Keratinocyte (primary cell): ENCODE measurements around the gene PTPRR.
A peak's percentile ranks its signal among the peaks of the same experiment; 100 is the strongest.

Experiments
- CTCF ChIP-seq, 3 experiments: IDR thresholded peaks in 1 of 3; conservative IDR thresholded peaks in 1 of 3; optimal IDR thresholded peaks in 1 of 3; 2 replicates in 2 of 3; 3 replicates in 1 of 3; pipeline versions ENCODE3 to v1.5.1; 2011; ENCODE audit warnings: low read length in 3 of 3, mild to moderate bottlenecking in 3 of 3, moderate library complexity in 2 of 3, control low read depth in 1 of 3, inconsistent platforms in 1 of 3; ENCODE audit not compliant: insufficient read depth in 2 of 3; ENCODE audit errors: extremely low read depth in 1 of 3
- EZH2 ChIP-seq: IDR thresholded peaks from one replicate; pipeline ENCODE4 v1.6.1; 2012; ENCODE audit warnings: inconsistent platforms, mild to moderate bottlenecking, low read length, moderate library complexity

DNA sequence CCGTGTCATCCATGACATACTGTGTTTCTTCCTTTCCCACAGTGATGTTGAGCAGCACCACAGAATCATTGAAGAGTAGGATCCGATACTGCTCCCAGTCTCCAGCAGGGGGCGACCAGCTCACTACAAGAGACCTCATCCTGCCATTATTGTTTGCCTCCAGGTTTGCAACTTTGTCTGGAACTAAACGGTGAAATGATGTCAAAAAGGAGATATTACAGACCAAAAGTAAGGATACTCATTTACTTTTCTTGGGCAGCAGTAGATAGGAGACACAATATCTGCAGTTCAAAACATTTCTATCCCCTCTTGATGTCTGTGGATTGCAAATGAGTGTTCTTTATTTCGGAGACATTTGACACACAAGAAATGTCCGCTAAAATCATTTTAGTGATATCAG is 330.5 kb downstream of the PTPRR start:
- TF ChIP-seq CTCF (optimal IDR thresholded peaks at IDR 0.05 in 1 of 3, IDR thresholded peaks at IDR 0.05 in 1 of 3, conservative IDR thresholded peaks at IDR 0.05 in 1 of 3; ENCODE audit: extremely low read depth in 1 of 3, insufficient read depth in 2 of 3, low read length in 3 of 3) (peak; percentile 84 to 93 (median 92)), EZH2 (no peak)
